HCT116 (cell line): ENCODE data around the gene SLC5A4.

Experiments
- CTCF ChIP-seq, 3 experiments: fragments of 200-600 bp in 1 of 3; sonication (generic) in 1 of 3; IDR thresholded peaks in 2 of 3; conservative IDR thresholded peaks in 1 of 3; 2 replicates each; pipeline ENCODE4 v1.5.1; 2012 to 2017; ENCODE audit warnings: low read depth in 2 of 3, low read length in 2 of 3, antibody characterized with exemption in 1 of 3, borderline replicate concordance in 1 of 3, control low read depth in 1 of 3, mild to moderate bottlenecking in 1 of 3, mixed read lengths in 1 of 3, mixed run types in 1 of 3, moderate library complexity in 1 of 3; ENCODE audit not compliant: insufficient read depth in 1 of 3
- EGR1 ChIP-seq: IDR thresholded peaks from 2 replicates; pipeline ENCODE4 v1.6.1; 2012; ENCODE audit warnings: low read depth
- ELF1 ChIP-seq: IDR thresholded peaks from 2 replicates; pipeline ENCODE4 v1.6.1; 2012; ENCODE audit warnings: low read depth, borderline replicate concordance
- RAD21 ChIP-seq: IDR thresholded peaks from 2 replicates; pipeline ENCODE4 v1.6.1; 2012; ENCODE audit warnings: low read depth, mild to moderate bottlenecking
- SP1 ChIP-seq: IDR thresholded peaks from 2 replicates; pipeline ENCODE4 v1.6.1; 2012; ENCODE audit warnings: low read depth
- ZBTB33 ChIP-seq: IDR thresholded peaks from 2 replicates; pipeline ENCODE4 v1.6.1; 2011; ENCODE audit warnings: mild to moderate bottlenecking, low read length, moderate library complexity; ENCODE audit not compliant: insufficient replicate concordance; ENCODE audit errors: extremely low read depth

GRCh38 chr22:32248276-32248675, 6.9 kb downstream of the SLC5A4 start:
- TF ChIP-seq CTCF (IDR thresholded peaks at IDR 0.05 in 2 of 3, conservative IDR thresholded peaks at IDR 0.05 in 1 of 3; ENCODE audit: borderline replicate concordance in 1 of 3, insufficient read depth in 1 of 3, low read depth in 2 of 3, low read length in 2 of 3) = no peak
- no peak for TF ChIP-seq ZBTB33
- no peak for TF ChIP-seq RAD21
- TF ChIP-seq EGR1 = no peak
- TF ChIP-seq ELF1 = no peak
- no peak for TF ChIP-seq SP1
